Endodermal cell (in vitro differentiated cells): ENCODE measurements around the gene CEP135. TPM values are rescaled to one million over a fixed set of nuclear protein-coding genes. Genes with fewer than 3 reads are reported as not detected.

Source experiments
- DNase-seq: peaks from one replicate; pipeline ENCODE4 v3.0.0-alpha.2; 2017
- H3K27ac ChIP-seq: 2 replicates; pipeline ENCODE4 v1.5.1; 2013; ENCODE audit warnings: mild to moderate bottlenecking, low read depth, low read length, moderate library complexity
- H3K27me3 ChIP-seq: 2 replicates; pipeline ENCODE4 v1.6.1; 2013; ENCODE audit warnings: mild to moderate bottlenecking, low read length, moderate library complexity; ENCODE audit not compliant: insufficient read depth, control insufficient read depth, poor library complexity, severe bottlenecking
- H3K36me3 ChIP-seq: 2 replicates; pipeline ENCODE4 v1.7.0; 2013; ENCODE audit warnings: mild to moderate bottlenecking, low read length, moderate library complexity; ENCODE audit not compliant: control insufficient read depth, insufficient read depth
- H3K4me1 ChIP-seq: one replicate; pipeline ENCODE4 v1.7.0; 2013; ENCODE audit warnings: low read length; ENCODE audit not compliant: control insufficient read depth, insufficient read depth
- H3K4me3 ChIP-seq: 2 replicates; pipeline ENCODE4 v1.5.1; 2013; ENCODE audit warnings: mild to moderate bottlenecking, low read length, moderate library complexity
- H3K9ac ChIP-seq: 2 replicates; pipeline ENCODE4 v1.6.1; 2013; ENCODE audit warnings: mild to moderate bottlenecking, low read length, moderate library complexity; ENCODE audit not compliant: poor library complexity, severe bottlenecking; ENCODE audit errors: extremely low read depth
- H3K9me3 ChIP-seq: 2 replicates; pipeline ENCODE4 v1.6.1; 2013; ENCODE audit warnings: mild to moderate bottlenecking, low read length, moderate library complexity; ENCODE audit not compliant: control insufficient read depth
- H3K27ac Mint-ChIP-seq: 2 replicates; pipeline ENCODE4 v1.8.0; 2020; ENCODE audit warnings: mixed read lengths
- H3K27me3 Mint-ChIP-seq: 2 replicates; pipeline ENCODE4 v1.8.0; 2021; ENCODE audit warnings: mild to moderate bottlenecking, mixed read lengths; ENCODE audit not compliant: insufficient read depth
- H3K36me3 Mint-ChIP-seq: 2 replicates; pipeline ENCODE4 v1.8.0; 2020; ENCODE audit warnings: low read depth, mixed read lengths
- H3K4me1 Mint-ChIP-seq: 2 replicates; pipeline ENCODE4 v1.8.0; 2020; ENCODE audit warnings: mixed read lengths
- H3K4me3 Mint-ChIP-seq: 2 replicates; pipeline ENCODE4 v1.8.0; 2020; ENCODE audit warnings: mild to moderate bottlenecking, moderate library complexity, mixed read lengths
- H3K9me3 Mint-ChIP-seq: 2 replicates; pipeline ENCODE4 v1.8.0; 2020; ENCODE audit warnings: mild to moderate bottlenecking, mixed read lengths
- WGBS, 2 experiments: methylation state at CpG; one replicate each; pipeline versions ENCODE4 v1.1.5 to v1.1.7; 2013; ENCODE audit warnings: missing lambda C conversion rate in 2 of 2, mixed read lengths in 1 of 2; ENCODE audit not compliant: insufficient coverage in 1 of 2, insufficient read length in 1 of 2; 5-methylcytosine and 5-hydroxymethylcytosine counted together
- total RNA-seq, 2 donors: library from RNA; stranded (reverse); fragmentation: NEBNext Ultra II Directional in 1 of 2; extraction: Animal tissue kit (Norgen Biotek cat#: 25700) in 1 of 2; gene quantifications; 2 replicates in 1 of 2; 3 replicates in 1 of 2; pipeline ENCODE4 v1.2.1, GENCODE V29; 2021
- TF ChIP-seq, protein P1 (sequence below): fragments of 200-600 bp; sonication (generic); conservative IDR thresholded peaks from 2 replicates; pipeline ENCODE4 v1.5.0; 2021; ENCODE audit warnings: antibody characterized with exemption, mild to moderate bottlenecking

Gene CEP135
- total RNA-seq, 2 donors from 2014 or later: 28.0 to 37.4 TPM

GRCh38 chr4:55941881-55942396 is 6.8 kb upstream of the CEP135 start:
- peaks cover 5% of the 10 kb centered on the region for H3K4me1 ChIP-seq
- H3K9me3 Mint-ChIP-seq: peaks cover 18% of the 10 kb centered on the region
- H3K27ac ChIP-seq: no peak overlapping the region
- no peak overlapping the region for H3K9ac ChIP-seq
- H3K9me3 ChIP-seq: peaks cover 16% of the 10 kb centered on the region
- DNase-seq: no peak
- TF ChIP-seq, protein P1, sequence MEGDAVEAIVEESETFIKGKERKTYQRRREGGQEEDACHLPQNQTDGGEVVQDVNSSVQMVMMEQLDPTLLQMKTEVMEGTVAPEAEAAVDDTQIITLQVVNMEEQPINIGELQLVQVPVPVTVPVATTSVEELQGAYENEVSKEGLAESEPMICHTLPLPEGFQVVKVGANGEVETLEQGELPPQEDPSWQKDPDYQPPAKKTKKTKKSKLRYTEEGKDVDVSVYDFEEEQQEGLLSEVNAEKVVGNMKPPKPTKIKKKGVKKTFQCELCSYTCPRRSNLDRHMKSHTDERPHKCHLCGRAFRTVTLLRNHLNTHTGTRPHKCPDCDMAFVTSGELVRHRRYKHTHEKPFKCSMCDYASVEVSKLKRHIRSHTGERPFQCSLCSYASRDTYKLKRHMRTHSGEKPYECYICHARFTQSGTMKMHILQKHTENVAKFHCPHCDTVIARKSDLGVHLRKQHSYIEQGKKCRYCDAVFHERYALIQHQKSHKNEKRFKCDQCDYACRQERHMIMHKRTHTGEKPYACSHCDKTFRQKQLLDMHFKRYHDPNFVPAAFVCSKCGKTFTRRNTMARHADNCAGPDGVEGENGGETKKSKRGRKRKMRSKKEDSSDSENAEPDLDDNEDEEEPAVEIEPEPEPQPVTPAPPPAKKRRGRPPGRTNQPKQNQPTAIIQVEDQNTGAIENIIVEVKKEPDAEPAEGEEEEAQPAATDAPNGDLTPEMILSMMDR: no peak
- no peaks in the 10 kb centered on the region for H3K36me3 Mint-ChIP-seq
- H3K27me3 ChIP-seq: no peaks in the 10 kb centered on the region
- no peaks in the 10 kb centered on the region for H3K27me3 Mint-ChIP-seq
- peaks cover 42% of the 10 kb centered on the region for H3K4me1 Mint-ChIP-seq
- H3K27ac Mint-ChIP-seq: no peak overlapping the region
- no peaks in the 10 kb centered on the region for H3K36me3 ChIP-seq
- no peak overlapping the region for H3K4me3 ChIP-seq
- H3K4me3 Mint-ChIP-seq: no peak overlapping the region
- 96 to 100% methylated on average over 1 to 3 of the region's 3 CpGs for WGBS, 2 experiments

- Histone ChIP-seq H3K27ac (no peak overlapping the region), H3K36me3 (peaks cover 6% of the 10 kb centered on the region), H3K4me3 (no peak overlapping the region), H3K4me1 (peaks cover 4% of the 10 kb centered on the region), H3K27me3 (no peaks in the 10 kb centered on the region), H3K9ac (no peak overlapping the region), H3K9me3 (peaks cover 8% of the 10 kb centered on the region)
- H3K9me3 Mint-ChIP-seq: no peaks in the 10 kb centered on the region
- TF ChIP-seq, protein P1: no peak
- peaks cover 31% of the 10 kb centered on the region for H3K4me1 Mint-ChIP-seq
- H3K27ac Mint-ChIP-seq: peak overlapping the region; percentile 30
- 75 to 76% methylated on average over 6 of the region's 6 CpGs for WGBS, 2 experiments
- no peak overlapping the region for H3K4me3 Mint-ChIP-seq
- peaks cover 15% of the 10 kb centered on the region for H3K36me3 Mint-ChIP-seq
- no peaks in the 10 kb centered on the region for H3K27me3 Mint-ChIP-seq
- DNase-seq: no peak
These were observed 1.4 kb upstream of the CEP135 start for GRCh38 chr4:55947254-55947882.

- WGBS, 2 experiments: 7 to 13% methylated on average over 15 to 18 of the region's 19 CpGs
- TF ChIP-seq, protein P1: no peak
- Mint-ChIP-seq H3K4me3 (peak overlapping the region; percentile 83), H3K27ac (peak overlapping the region; percentile 25), H3K36me3 (peaks cover 23% of the 10 kb centered on the region), H3K4me1 (peaks cover 31% of the 10 kb centered on the region), H3K27me3 (no peaks in the 10 kb centered on the region), H3K9me3 (no peaks in the 10 kb centered on the region)
- peak overlapping the region; percentile 6 for H3K27ac ChIP-seq
- H3K9me3 ChIP-seq: peaks cover 8% of the 10 kb centered on the region
- peaks cover 13% of the 10 kb centered on the region for H3K36me3 ChIP-seq
- DNase-seq: no peak
- peaks cover 4% of the 10 kb centered on the region for H3K4me1 ChIP-seq
- H3K4me3 ChIP-seq: peak overlapping the region; percentile 91
- H3K27me3 ChIP-seq: no peaks in the 10 kb centered on the region
- peak overlapping the region; percentile 69 for H3K9ac ChIP-seq
These were observed 626 bp upstream of the CEP135 start for GRCh38 chr4:55947912-55948725.
